Stimulated activated CD8-positive, alpha-beta memory T cell treated with anti-CD3 and anti-CD28 coated beads, Interleukin-15, amount 100 ng/mL, for 4 hours (primary cell): ENCODE results near the gene ZFYVE19.

Experiments used
- DNase-seq, 2 donors: peaks; one replicate each; pipeline ENCODE4 v3.0.0-alpha.2; 2020; ENCODE audit warnings: low read depth in 2 of 2

ZFYVE19 gene

DNA sequence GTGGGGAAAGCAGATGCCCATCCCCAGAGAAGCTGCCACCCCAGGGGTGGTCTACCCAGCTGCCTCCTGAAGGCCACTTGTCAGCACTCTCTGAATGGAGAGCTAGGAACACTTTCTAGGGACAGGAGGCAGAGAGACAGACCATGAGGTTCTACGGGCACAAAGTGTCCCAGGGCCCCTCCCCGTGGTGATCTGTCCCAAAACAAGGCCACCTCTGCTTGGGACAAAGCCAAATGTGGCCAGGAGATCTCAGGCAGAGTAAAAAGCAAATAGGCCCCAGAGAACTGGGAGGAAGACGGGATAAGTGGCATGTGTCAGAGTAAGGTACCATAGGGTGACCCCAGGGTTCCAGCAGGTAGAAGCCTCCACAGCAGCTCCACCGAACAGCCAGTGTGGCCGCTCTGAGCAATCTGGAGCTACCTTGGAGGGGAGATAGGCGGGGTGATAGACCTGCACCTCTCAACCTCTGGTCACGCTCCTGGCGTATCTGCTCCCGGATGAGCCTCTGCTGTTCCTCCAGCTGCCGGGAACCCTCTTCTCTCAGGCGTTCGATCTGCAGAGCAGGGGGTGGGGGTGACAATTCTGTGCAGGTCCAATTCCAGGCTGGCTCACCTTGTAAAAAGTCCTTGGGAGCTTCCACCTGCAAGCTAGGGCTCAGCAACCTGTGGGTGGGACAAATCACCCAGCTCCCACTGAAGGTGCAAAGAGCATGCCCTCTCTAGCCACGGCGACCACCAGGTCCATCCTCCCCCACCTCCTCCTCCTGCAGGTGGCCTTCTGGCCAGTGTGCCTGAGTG lies 31.0 kb upstream of the ZFYVE19 start:
- DNase-seq: no peak

DNA sequence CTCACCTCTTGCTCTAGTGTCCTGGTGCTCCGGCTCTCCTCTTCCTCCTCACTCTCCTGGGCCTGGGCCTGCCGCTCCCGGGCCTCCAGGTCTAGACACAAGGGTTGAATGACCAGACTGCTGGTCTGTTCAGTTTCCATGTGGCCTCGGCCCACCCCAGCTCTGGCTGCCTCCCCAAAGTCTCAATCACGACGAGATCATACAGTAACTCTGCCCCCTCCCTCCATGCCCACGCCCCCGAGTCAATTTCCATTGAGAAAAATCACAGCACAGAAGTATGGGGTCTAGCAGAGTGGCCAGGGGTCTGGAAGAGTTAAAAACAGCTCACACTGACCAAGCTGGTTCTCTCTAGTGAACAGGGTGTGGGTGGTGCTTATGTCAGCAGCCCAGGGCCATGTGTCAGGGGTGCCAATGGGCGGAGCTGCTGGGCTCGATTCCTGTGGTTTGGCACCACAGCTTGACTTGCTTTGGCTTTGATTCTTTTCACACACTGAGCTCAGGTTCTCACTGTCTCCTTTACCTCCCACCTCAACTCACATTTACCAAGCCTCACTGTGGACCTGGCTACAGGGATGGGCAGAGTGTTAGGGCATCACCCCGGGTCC lies 30.2 kb upstream of the ZFYVE19 start:
- DNase-seq: peak; percentile 28 to 40

DNA sequence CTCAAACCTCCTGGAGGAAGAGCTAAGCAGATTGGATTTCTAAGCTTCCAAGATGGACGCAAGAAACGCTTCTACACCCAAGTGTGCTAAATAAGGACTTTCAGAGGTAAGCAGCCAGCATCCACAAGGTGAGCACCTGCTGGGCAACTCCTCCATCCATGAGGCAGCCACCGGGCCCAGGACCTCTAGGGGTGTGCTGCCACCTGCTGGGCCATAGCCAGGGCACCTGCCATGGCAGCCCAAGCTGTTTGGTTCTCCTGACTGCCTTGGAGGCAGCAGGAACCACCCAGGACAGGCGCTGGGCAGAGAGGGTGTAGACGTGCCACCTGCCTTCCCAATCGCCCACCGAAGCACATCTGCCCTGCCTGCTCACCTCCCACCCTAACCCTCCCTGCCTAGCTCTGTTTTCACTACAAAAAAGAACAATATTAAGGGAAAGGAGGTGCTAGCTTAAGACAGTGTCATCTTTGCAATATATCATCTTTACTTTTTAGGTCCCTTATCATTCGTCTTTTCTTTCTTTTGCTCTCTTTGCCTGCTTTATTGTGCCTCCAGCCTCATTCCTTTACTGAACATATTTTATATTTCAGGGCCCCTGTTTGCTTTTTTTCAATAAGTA lies 24.2 kb upstream of the ZFYVE19 start:
- peak; percentile 54 to 59 for DNase-seq

DNA sequence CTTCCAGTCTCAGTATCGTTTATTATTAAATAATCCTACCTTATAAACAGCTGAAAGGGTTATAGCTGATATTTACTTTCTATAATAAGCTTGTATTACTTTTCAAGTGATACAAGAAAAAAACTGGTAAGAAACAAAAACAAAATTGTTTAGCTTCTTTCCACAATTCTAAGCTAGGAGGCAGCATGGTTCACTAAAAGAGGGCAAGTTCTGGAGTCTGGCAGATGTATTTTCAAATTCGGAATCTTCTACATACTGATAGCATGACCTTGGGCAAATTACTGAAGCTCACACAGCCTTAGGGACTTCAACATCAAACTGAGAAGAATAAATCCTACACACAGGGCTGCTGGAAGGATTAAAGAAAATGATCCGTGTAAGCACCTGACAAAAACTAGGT lies 21.7 kb upstream of the ZFYVE19 start:
- no peak for DNase-seq

DNA sequence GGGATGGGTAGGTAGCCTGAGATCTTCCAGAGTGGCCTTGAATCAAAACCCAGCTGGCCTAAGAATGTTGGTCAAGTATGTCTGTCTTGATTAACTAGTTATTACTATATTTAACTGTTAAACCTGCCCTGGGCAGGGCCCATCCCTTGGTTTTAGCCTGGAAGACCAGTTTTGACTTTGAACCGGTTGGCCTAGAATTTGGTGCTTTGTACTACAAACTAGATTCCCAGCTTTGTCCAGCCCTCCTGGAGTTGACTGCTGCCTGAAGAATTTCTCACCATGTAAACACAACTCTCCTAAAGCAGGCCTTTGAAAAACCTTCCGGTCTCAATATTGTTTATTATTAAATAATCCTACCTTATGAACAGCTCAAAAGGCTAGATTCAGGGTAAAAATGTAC lies 21.1 kb upstream of the ZFYVE19 start:
- DNase-seq: no peak

DNA sequence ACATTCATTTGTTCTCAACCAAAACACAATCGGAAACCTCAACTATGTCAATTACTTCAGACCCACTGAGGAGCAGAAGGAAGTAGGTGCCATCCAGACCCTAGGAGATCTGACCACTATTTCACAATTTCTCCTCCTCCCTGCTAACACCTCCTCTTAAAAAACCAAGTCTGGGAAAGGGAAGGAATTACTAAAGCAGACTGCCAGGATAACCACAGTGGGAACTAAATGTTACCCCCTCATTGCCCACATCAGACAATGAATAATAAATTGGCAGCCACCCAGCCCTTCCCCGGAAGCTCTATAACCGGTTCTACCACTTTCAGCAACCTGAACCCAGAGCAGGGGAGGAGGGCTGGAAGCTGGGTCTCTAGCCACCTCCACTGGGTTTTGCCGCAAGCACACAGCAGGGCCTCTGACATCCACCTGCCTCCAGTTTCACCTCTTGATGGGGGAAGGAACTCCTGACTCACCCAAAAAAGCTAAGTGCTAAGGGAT lies 19.5 kb upstream of the ZFYVE19 start:
- peak; percentile 41 to 67 for DNase-seq

DNA sequence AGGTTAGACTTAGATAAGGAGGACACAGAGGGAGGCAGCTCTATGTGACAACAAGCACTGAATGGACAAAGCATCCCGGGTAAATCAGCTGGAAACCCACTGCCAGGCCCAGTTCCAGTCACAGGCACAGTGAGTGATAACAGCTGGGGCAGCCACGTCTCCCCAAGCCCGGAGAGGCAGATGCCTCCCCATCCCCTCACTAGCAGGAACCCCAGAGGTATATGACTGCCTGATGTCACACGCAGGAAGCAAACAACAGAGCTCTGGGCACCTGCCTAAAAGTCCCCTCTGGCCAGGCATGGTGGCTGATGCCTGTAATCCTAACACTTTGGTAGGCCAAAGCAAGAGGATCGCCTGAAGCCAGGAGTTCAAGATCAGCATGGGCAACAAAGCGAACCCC lies 18.9 kb upstream of the ZFYVE19 start:
- DNase-seq: no peak

DNA sequence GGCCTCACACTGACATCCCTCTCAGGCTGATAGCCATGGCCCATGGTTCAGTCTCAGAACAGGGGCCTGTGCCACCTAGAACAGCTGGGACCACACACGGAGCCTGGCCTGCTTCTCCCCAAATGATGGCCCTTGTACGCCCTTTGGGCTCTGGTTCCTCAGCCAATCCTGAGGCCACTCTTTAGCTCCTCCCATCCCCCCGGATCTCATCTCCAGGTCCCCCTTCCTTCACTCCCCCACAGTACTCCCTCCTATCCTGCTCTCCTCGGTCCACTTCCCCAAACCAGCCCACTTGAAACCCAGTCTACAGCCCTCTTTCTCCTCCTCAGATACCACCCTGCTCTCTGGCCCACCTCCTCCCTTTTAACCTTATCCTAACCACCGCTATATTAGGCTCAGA lies 17.8 kb upstream of the ZFYVE19 start:
- DNase-seq: no peak

DNA sequence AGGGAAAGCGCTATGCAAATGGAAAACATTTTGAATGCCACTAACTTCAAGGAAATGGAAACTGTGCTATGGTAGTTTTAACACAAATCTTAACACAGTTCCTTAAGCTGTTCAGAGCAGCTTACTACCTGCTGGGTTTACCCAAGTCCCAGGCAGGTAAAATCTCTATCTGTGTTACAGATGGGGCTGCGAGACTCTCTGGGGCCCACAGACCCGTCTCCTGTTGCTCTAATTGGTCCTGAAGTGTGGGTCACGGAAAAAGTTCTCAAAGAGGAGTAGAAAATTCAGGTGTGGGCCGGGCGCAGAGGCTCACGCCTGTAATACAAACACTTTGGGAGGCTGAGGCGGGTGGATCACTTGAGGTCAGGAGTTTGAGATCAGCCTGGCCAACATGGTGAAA lies 16.9 kb upstream of the ZFYVE19 start:
- no peak for DNase-seq

DNA sequence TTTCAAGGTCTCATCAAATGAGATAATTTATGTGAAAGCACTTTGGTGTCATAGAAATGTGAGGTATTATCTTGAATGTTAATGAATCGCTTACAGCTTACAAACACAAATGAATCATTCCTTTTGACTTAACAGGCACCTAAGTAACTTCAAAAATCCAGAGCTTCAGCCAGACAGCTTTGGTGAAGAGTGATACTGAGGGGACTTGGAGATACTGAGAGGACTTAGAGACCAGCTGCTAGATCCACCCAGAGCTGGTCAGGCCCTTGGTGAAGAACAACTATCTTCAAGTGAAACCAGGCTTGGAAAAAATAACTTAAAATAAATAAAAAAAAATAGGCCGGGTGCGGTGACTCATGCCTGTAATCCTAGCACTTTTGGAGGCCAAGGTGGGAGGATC lies 16.2 kb upstream of the ZFYVE19 start:
- no peak for DNase-seq

DNA sequence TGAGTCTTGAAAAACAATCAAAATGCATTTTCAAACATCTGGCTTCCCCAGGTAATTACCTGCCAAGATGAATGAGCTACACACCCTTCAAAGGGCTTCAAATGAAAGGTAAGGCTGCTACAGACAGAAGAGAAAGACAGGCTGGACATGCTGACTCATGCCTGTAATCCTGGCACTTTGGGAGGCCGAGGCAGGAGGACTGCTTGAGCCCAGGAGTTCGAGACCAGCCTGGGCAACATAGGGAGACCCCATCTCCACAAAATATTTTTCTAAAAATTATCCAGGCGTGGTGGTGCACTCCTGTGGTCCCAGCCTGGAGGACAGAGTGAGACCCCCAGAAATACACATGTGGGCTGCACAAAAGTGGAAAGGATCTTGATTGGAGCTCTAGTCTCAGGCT lies 14.5 kb upstream of the ZFYVE19 start:
- DNase-seq: no peak

DNA sequence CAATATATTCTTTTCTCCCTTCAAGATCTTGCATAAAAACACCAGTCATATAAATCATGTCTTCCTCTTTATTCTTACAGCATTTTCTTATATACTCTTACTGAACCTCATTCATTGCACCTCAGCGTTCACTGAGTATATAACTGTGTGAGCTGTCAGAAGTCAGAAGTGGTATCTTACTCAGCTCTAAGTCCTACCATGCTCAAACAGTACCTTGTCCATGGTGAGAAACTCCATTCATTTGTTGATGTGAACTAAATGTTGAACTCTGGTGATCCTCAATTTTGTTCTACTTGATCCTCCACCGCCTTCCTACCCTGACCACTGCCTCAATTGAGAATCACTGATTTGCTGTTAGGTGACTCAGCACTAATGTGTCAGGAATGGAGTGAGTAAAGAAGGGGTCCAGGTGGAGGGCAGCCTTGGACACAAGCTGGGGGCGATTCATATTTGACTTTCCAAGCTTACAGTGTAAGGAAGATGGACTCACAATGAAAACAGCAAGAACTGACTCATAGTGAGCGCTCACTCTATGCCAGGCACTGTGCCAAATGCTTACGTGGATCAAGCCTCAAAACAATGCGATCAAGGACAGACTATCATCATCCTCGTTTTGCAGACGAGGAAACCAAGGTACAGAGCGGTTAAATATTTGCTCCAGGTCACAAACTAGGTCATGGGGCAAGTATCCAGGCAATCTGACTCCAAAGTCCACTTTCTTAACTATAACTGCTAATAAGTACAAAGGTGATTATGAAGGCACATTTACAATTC lies 13.5 kb upstream of the ZFYVE19 start:
- DNase-seq: no peak

DNA sequence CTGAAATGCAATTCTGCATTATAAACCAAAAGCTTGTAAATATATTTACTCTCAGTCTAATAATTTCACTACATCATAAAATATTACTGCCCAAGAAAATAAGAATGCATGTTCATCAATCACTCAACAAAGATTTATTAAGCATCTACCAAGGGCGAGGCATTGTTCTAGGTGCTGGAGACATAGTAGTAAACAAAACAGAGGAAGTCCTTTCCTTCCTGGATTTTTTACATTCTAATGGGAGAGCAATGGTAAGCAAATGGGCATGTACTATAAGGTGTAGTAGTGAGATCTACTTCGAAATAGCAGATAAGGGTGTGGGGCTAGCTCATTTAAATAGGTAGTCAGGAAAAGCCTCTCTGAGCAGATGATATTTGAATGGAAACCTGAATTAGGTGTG lies 10.8 kb upstream of the ZFYVE19 start:
- no peak for DNase-seq

DNA sequence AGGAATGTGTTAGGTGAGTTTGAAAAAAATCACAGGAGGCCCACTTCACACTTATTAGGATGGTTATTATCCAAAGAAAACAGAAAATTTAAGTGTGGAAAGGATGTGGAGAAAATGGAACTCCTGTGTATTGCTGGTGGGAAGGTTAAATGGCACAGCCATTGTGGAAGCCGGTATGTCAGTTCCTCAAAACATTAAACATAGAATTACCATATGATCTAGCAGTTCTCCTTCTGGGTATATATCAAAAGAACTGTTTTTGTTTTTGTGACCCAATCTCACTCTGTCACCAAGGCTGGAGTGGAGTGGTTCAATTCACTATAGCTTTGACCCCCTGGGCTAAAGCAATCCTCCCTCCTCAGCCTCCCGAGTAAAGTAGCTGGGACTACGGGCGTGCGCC lies 10.4 kb upstream of the ZFYVE19 start:
- DNase-seq: no peak

DNA sequence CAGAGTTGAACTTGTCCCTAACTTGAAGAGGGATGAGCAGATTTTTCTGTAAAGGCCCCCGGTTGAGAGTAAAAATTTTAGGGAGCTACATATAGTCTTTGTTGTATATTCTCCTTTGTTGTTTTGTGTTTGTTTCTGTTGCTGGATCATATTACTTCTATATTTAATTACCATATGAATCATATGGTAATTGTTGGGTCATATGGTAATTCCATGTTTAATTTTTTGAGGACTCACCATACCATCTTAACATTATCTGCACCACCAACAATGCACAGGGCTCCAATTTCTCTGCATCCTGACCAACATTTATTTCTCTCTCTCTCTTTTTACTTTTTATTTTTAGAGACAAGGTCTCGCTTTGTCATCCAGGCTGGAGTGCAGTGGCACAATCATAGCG lies 7.4 kb upstream of the ZFYVE19 start:
- no peak for DNase-seq

DNA sequence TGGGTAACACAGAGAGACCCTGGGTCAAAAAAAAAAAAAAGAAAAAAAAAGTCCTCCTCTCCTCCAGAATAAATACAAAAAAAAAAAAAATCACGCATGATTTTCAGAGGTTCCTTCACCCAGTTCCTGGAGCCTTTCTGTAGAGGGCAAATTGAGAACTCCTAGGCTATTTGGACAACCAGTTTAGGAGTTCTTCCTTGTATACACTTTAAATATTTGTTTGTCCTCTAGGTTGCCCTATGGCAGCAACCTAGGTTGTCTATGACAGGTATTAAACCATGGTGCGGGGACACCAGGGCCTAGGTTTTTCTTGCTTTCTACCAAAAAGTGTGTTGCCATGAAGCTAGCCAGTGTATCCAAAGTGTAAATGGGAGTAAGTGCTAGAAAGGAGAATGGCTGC lies 3.8 kb upstream of the ZFYVE19 start:
- no peak for DNase-seq

DNA sequence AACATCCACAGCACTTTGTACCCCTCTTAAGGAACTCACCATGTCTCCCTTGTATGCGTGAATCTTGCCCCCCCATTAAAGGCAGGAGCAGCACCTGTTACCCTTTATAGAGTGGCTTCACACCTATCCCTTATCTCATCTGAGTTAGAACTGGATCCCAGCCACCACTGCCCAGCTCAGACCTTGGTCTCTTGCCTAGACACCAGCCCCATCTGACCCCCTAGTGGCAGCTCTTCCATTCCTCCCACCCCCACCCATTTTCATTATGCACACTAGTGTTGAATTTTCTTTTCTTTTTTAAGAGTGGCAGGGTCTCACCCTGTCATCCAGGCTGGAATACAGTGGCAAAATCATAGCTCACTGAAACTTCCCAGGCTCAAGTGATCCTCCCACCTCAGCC lies 3.2 kb upstream of the ZFYVE19 start:
- no peak for DNase-seq

DNA sequence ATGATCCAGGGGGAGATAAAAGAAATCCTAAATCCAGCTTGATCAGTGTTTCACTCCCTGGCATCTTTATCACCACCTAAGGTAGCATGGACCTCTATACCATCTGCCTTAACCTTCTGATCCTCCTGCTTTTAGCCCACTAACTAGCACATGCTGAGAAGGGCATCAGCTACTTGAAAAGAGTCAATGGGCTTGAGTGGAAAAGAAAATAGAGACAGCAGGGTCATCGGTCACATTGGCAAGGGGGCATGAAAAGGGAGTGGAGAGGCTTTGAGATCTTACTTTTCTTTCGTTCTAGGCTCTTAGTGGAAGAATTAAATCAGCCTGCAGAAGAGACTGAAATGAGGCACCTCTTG lies 239 bp upstream of the ZFYVE19 start:
- no peak for DNase-seq

DNA sequence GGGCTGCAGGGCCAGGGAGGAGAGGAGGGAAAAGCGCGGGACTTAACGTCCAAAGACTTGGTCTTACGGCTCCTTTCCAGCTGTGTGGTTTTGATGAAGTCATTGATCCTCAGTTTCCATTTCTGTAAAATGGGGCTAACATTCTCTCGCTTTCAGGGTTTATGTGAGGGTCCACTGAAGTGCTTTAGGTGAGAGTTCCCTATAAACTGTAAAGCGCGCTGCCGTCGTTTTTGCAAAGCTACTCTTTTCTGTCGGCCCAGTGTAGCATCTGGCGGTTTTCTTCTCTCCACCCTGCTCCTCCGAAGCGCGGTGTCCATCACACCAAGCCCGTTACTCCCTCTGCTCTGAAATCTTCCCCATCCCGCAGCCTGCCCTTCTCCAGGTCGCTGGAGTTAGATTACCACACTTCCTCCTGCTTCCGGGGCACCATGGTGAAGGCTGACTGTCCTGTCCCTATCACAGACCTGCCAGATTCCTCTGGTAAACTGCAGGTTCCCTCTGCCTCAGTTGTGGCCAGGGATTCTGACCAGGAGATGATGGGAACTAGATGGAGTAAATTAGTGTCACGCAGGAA lies 1.1 kb downstream of the ZFYVE19 start:
- DNase-seq: no peak

DNA sequence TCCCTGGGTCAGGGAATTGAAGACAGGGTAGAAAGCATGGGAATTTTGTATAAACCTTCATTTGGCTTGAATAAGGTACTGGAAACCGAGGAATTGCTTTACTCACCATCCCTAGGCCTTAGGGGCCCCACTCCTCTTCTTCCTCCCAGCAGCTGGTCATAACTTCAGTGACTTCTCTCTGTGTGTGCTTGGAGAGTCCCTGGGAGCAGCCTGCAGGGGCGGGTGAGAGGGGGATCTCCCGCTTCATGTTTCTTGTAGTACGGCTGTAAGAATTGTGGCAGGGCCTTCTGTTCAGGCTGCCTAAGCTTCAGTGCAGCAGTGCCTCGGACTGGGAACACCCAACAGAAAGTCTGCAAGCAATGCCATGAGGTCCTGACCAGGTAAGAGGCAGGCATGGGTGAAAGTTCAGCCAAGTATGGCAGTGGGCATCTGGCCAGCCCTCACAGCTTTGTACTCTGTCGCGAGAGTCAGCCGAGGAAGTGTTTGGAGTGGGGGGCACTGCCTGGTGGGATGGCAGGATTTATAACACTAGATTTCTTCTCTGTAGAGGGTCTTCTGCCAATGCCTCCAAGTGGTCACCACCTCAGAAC lies 2.1 kb downstream of the ZFYVE19 start:
- DNase-seq: no peak

DNA sequence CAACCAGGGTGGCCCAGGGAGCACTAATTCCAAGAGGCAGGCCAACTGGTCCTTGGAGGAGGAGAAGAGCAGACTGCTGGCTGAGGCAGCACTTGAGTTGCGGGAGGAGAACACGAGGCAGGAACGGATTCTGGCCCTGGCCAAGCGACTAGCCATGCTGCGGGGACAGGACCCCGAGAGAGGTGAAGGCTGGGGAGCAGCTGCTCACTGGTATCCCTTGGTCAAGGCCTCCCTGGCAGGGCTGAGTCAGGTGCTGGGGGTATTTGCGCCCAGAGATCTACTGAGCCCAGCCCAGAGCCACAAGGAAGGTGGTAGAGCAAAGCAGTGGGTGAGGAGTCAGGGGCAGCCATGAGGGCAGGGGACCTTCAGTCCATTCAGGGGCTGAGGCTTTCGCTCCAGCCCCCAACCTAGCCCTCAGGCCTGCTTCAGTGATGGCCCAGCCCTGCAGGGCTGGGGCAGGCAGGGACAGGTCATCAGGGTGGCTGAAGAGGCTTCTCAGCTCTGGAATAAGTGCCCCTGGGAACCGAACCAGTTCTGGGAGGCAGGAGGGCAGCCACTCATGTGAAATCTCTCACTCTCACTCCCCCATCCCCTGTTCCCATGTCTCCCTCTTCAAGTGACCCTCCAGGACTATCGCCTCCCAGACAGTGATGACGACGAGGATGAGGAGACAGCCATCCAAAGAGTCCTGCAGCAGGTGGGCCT lies 6.0 kb downstream of the ZFYVE19 start:
- DNase-seq: no peak
